HG02870 (cell line): Measurements from ENCODE around the gene TBC1D22A.

Source experiments
- ATAC-seq: cut with Tn5 transposase; IDR thresholded peaks from one replicate; pipeline ENCODE4 v1.9.1; 2021; ENCODE audit warnings: mild to moderate bottlenecking, moderate library complexity; ENCODE audit not compliant: unreplicated experiment

The TBC1D22A gene

GRCh38 chr22:47213571-47214230, 451.3 kb downstream of the TBC1D22A start:
- ATAC-seq = no peak

GRCh38 chr22:47215851-47216250, 453.4 kb downstream of the TBC1D22A start:
- ATAC-seq = no peak

GRCh38 chr22:47218671-47219070, 456.2 kb downstream of the TBC1D22A start:
- no peak for ATAC-seq

DNA sequence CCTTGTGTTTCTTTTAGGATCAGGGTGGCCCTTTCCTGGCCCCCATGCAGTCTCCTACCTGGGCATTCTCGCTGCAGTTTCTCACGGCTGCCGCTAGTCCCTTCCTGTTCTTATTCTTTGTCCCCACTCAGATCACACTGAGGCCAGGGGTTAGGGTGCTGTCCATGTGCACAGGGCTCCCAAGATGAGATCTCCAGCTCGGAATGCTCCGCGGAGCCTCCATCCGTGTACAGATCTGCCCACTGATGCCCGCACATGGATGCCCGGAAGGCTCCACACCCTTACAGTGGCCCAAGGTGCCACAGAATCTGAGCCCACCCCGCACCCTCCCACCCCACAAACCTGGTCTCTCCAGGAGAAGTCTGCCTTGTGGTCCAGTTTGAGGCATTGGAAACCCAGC, 457.3 kb downstream of the TBC1D22A start:
- no peak for ATAC-seq

DNA sequence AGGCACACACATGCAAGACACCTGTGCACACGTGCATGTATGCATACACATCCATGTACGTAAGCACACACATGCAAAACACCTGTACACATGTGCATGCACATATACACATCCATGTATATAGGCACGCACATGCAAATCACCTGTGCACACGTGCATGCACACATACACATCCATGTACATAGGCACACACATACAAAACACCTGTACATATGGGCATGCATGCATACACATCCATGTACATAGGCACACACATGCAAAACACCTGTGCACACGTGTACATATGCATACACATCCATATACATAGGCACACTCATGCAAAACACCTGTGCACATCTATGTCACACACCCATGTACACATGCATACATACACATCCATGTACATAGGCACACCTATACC, 458.3 kb downstream of the TBC1D22A start:
- ATAC-seq = no peak

- no peak for ATAC-seq
Observed at GRCh38 chr22:47221840-47222615, 459.6 kb downstream of the TBC1D22A start.
